ENCODE measurements around the gene GINS2.

Gene GINS2

GRCh38 chr16:85665373-85665740 is 23.4 kb downstream of the GINS2 start:
- H3K4me3 ChIP-seq (ENCODE audit: low read depth, low read length): no peak overlapping the region
- DNase-seq (ENCODE audit: low read depth): no peak
- no peak for TF ChIP-seq CTCF (IDR thresholded peaks at IDR 0.05; ENCODE audit: low read depth, low read length, missing control alignments)

- no peak for DNase-seq (ENCODE audit: low read depth)
- TF ChIP-seq CTCF (IDR thresholded peaks at IDR 0.05; ENCODE audit: low read depth, low read length, missing control alignments): no peak
- no peak overlapping the region for H3K4me3 ChIP-seq (ENCODE audit: low read depth, low read length)
Observed at GRCh38 chr16:85664580-85665372, 24.0 kb downstream of the GINS2 start.

- no peak for TF ChIP-seq CTCF (IDR thresholded peaks at IDR 0.05; ENCODE audit: low read depth, low read length, missing control alignments)
- no peak overlapping the region for H3K4me3 ChIP-seq (ENCODE audit: low read depth, low read length)
- DNase-seq (ENCODE audit: low read depth): no peak
Observed at GRCh38 chr16:85663891-85664321, 24.8 kb downstream of the GINS2 start.

- no peak for TF ChIP-seq CTCF (IDR thresholded peaks at IDR 0.05; ENCODE audit: low read depth, low read length, missing control alignments)
- no peak for DNase-seq (ENCODE audit: low read depth)
- H3K4me3 ChIP-seq (ENCODE audit: low read depth, low read length): no peak overlapping the region
Observed at GRCh38 chr16:85662976-85663830, 25.6 kb downstream of the GINS2 start.

GRCh38 chr16:85662482-85662812 is 26.3 kb downstream of the GINS2 start:
- DNase-seq (ENCODE audit: low read depth): no peak
- TF ChIP-seq CTCF (IDR thresholded peaks at IDR 0.05; ENCODE audit: low read depth, low read length, missing control alignments): no peak
- no peak overlapping the region for H3K4me3 ChIP-seq (ENCODE audit: low read depth, low read length)

GRCh38 chr16:85661740-85662481 is 26.8 kb downstream of the GINS2 start:
- no peak for DNase-seq (ENCODE audit: low read depth)
- no peak overlapping the region for H3K4me3 ChIP-seq (ENCODE audit: low read depth, low read length)
- TF ChIP-seq CTCF (IDR thresholded peaks at IDR 0.05; ENCODE audit: low read depth, low read length, missing control alignments): no peak

Measured in GM12864 (cell line).